ENCODE results near the gene GLB1L. TPM values are rescaled to one million over a fixed set of nuclear protein-coding genes. Genes with fewer than 3 reads are reported as not detected.

Gene GLB1L
- polyA plus RNA-seq, 1 donor (not counting 4 experiments of a cell fraction or from before 2014, with no cell fraction given): 5.2 TPM

GRCh38 chr2:219229305-219230058 lies 15.8 kb downstream of the GLB1L start, which contains the start of the genes ANKZF1 and ATG9A:
TSS of gene ANKZF1 (plus strand) at chr2:219229806. CDS start at chr2:219230258, 452 bp downstream.
TSS of gene ATG9A (minus strand) at chr2:219229636. CDS start at chr2:219228024, 1,612 bp downstream.
- H3K4me3 ChIP-seq (ENCODE audit: control insufficient read depth in 2 of 3, extremely low read depth in 1 of 3, insufficient read depth in 2 of 3, low read depth in 1 of 3, low read length in 3 of 3): peak within 1 kb of the TSS; percentile 74 to 97 (median 90)
- peak within 1 kb of the TSS; percentile 91 for H3K27ac ChIP-seq (ENCODE audit: control insufficient read depth, insufficient read depth, low read length)
- dilution Hi-C loops (cut with MboI; ENCODE audit: extremely low pct_ligation_motif_present, low sequenced_read_pairs): no loop called here
- H3K9me3 ChIP-seq (ENCODE audit: control insufficient read depth, low read depth, low read length): no peaks in the 10 kb centered on the region
- peak within 1 kb of the TSS; percentile 99 for H3K4me2 ChIP-seq (ENCODE audit: control insufficient read depth, extremely low read depth, insufficient read depth, low read depth, low read length)
- H4K20me1 ChIP-seq (ENCODE audit: control insufficient read depth, extremely low read depth, insufficient read depth, low read length): no peaks in the 10 kb centered on the region
- TF ChIP-seq CTCF (optimal IDR thresholded peaks at IDR 0.05 in 1 of 3, IDR thresholded peaks at IDR 0.05 in 1 of 3, conservative IDR thresholded peaks at IDR 0.05 in 1 of 3; ENCODE audit: extremely low read depth in 1 of 3, insufficient read depth in 2 of 3, low read length in 3 of 3): no peak
- no peak for TF ChIP-seq EZH2 (IDR thresholded peaks at IDR 0.05; ENCODE audit: low read length)
- peaks cover 3% of the 10 kb centered on the region for H3K9me1 ChIP-seq (ENCODE audit: control insufficient read depth, extremely low read depth, insufficient read depth, low read length)
- peak within 1 kb of the TSS; percentile 76 for H2AFZ ChIP-seq (ENCODE audit: control insufficient read depth, low read length)
- peak; percentile 64 for FAIRE-seq
- H3K9ac ChIP-seq (ENCODE audit: control insufficient read depth, extremely low read depth, insufficient read depth, low read length): peak within 1 kb of the TSS; percentile 94
- peaks cover 35% of the 10 kb centered on the region for H3K79me2 ChIP-seq (ENCODE audit: control insufficient read depth, insufficient read depth, low read length)
- H3K36me3 ChIP-seq (ENCODE audit: control insufficient read depth in 2 of 2, extremely low read depth in 1 of 2, insufficient read depth in 2 of 2, low read length in 2 of 2): peaks cover 28 to 42% of the 10 kb centered on the region in 2 experiments
- no peaks in the 10 kb centered on the region for H3K27me3 ChIP-seq (ENCODE audit: control insufficient read depth, extremely low read depth, insufficient read depth, low read length)
- peaks cover 19% of the 10 kb centered on the region for H3K4me1 ChIP-seq (ENCODE audit: control insufficient read depth, extremely low read depth, insufficient read depth, low read length)
- peak; percentile 89 for DNase-seq (ENCODE audit: low read depth, low spot score)

- peaks cover 29 to 43% of the 10 kb centered on the region in 2 experiments for H3K36me3 ChIP-seq (ENCODE audit: control insufficient read depth in 2 of 2, extremely low read depth in 1 of 2, insufficient read depth in 2 of 2, low read length in 2 of 2)
- no peak for TF ChIP-seq CTCF (optimal IDR thresholded peaks at IDR 0.05 in 1 of 3, IDR thresholded peaks at IDR 0.05 in 1 of 3, conservative IDR thresholded peaks at IDR 0.05 in 1 of 3; ENCODE audit: extremely low read depth in 1 of 3, insufficient read depth in 2 of 3, low read length in 3 of 3)
- no peak for TF ChIP-seq EZH2 (IDR thresholded peaks at IDR 0.05; ENCODE audit: low read length)
- dilution Hi-C loops (cut with MboI; ENCODE audit: extremely low pct_ligation_motif_present, low sequenced_read_pairs): no loop called here
- H3K27me3 ChIP-seq (ENCODE audit: control insufficient read depth, extremely low read depth, insufficient read depth, low read length): no peaks in the 10 kb centered on the region
- H3K9ac ChIP-seq (ENCODE audit: control insufficient read depth, extremely low read depth, insufficient read depth, low read length): peak overlapping the region; percentile 94
- no peak for FAIRE-seq
- peak overlapping the region; percentile 30 for H2AFZ ChIP-seq (ENCODE audit: control insufficient read depth, low read length)
- peaks cover 35% of the 10 kb centered on the region for H3K79me2 ChIP-seq (ENCODE audit: control insufficient read depth, insufficient read depth, low read length)
- H3K27ac ChIP-seq (ENCODE audit: control insufficient read depth, insufficient read depth, low read length): peak overlapping the region; percentile 91
- H3K9me3 ChIP-seq (ENCODE audit: control insufficient read depth, low read depth, low read length): no peaks in the 10 kb centered on the region
- peaks cover 3% of the 10 kb centered on the region for H3K9me1 ChIP-seq (ENCODE audit: control insufficient read depth, extremely low read depth, insufficient read depth, low read length)
- peak overlapping the region; percentile 74 to 97 (median 90) for H3K4me3 ChIP-seq (ENCODE audit: control insufficient read depth in 2 of 3, extremely low read depth in 1 of 3, insufficient read depth in 2 of 3, low read depth in 1 of 3, low read length in 3 of 3)
- peak overlapping the region; percentile 99 for H3K4me2 ChIP-seq (ENCODE audit: control insufficient read depth, extremely low read depth, insufficient read depth, low read depth, low read length)
- peaks cover 19% of the 10 kb centered on the region for H3K4me1 ChIP-seq (ENCODE audit: control insufficient read depth, extremely low read depth, insufficient read depth, low read length)
- DNase-seq (ENCODE audit: low read depth, low spot score): no peak
- no peaks in the 10 kb centered on the region for H4K20me1 ChIP-seq (ENCODE audit: control insufficient read depth, extremely low read depth, insufficient read depth, low read length)
Observed at GRCh38 chr2:219228911-219229304, 16.3 kb downstream of the GLB1L start.
